22Rv1 (cell line): ENCODE measurements around the gene BBX.

Experiments
- ZFX ChIP-seq: fragments of 450-650 bp; IDR thresholded peaks from 2 replicates; pipeline ENCODE4 v1.6.1; 2017; ENCODE audit warnings: antibody characterized with exemption, borderline replicate concordance
- TF ChIP-seq, protein P1 (sequence below): fragments of 450-650 bp; IDR thresholded peaks from 2 replicates; pipeline ENCODE4 v1.5.1; 2017; ENCODE audit warnings: mild to moderate bottlenecking

DNA sequence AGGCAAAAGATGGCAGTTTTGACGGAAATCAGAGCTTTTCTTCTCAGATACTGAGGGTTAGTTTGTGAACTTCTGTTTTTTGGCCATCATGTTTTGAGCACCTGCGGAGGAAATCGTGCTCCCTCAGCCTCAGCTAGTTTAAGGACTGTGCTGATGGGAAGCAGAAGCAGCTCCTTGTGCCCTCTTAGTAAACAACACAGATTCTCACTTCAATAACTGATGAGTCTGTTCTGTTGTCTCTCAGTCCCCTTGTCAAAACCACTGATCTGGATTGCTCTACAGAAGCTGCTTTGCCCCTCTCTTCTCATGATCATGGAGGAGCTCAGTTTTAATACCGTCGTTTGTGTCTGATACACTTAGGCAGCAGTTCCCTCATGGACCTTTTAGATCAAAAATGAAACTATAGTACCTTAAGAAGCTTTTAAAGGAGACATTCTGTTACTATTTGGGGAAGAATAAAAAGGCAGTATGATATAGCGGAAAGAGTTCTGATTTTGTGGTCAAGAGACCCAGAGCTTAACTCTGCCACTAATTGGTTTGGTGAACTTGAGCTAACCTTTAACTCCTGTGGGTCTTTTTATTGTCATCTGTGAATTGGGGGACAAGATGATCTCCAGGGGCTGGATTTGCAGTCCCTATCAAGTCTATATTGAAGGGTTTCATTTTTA, 152.6 kb downstream of the BBX start:
- TF ChIP-seq, protein P1, sequence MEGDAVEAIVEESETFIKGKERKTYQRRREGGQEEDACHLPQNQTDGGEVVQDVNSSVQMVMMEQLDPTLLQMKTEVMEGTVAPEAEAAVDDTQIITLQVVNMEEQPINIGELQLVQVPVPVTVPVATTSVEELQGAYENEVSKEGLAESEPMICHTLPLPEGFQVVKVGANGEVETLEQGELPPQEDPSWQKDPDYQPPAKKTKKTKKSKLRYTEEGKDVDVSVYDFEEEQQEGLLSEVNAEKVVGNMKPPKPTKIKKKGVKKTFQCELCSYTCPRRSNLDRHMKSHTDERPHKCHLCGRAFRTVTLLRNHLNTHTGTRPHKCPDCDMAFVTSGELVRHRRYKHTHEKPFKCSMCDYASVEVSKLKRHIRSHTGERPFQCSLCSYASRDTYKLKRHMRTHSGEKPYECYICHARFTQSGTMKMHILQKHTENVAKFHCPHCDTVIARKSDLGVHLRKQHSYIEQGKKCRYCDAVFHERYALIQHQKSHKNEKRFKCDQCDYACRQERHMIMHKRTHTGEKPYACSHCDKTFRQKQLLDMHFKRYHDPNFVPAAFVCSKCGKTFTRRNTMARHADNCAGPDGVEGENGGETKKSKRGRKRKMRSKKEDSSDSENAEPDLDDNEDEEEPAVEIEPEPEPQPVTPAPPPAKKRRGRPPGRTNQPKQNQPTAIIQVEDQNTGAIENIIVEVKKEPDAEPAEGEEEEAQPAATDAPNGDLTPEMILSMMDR, result no peak
- no peak for TF ChIP-seq ZFX
